Stimulated activated CD4-positive, alpha-beta T cell treated with anti-CD3 and anti-CD28 coated beads, Interleukin-4, amount 100 ng/mL, for 48 hours (primary cell): ENCODE data around the gene PARG.
"Not testable (repeated sequence)": the region's sequence is repeated elsewhere in the genome, so short reads cannot be mapped to it uniquely, and the experiment has no call there.

Experiments
- DNase-seq, 2 donors: peaks; one replicate each; pipeline ENCODE4 v3.0.0-alpha.2; 2020; ENCODE audit warnings: low read depth in 2 of 2

Gene PARG

GRCh38 chr10:49903829-49904228 is 38.0 kb downstream of the PARG start:
- not testable (repeated sequence) for DNase-seq

GRCh38 chr10:49900406-49900805 is 41.4 kb downstream of the PARG start:
- not testable (repeated sequence) for DNase-seq

GRCh38 chr10:49899999-49900398 is 41.8 kb downstream of the PARG start:
- DNase-seq = not testable (repeated sequence)

GRCh38 chr10:49890025-49890424 is 51.8 kb downstream of the PARG start:
- not testable (repeated sequence) for DNase-seq

- not testable (repeated sequence) for DNase-seq
Observed at GRCh38 chr10:49884739-49885331, 57.0 kb downstream of the PARG start.

GRCh38 chr10:49883852-49884251 is 58.0 kb downstream of the PARG start:
- not testable (repeated sequence) for DNase-seq

- not testable (repeated sequence) for DNase-seq
Observed at GRCh38 chr10:49882327-49882726, 59.5 kb downstream of the PARG start.

GRCh38 chr10:49872740-49873139 is 69.1 kb downstream of the PARG start:
- not testable (repeated sequence) for DNase-seq

GRCh38 chr10:49871462-49871861 is 70.4 kb downstream of the PARG start:
- not testable (repeated sequence) for DNase-seq

- not testable (repeated sequence) for DNase-seq
Observed at GRCh38 chr10:49859933-49860332, 81.9 kb downstream of the PARG start.

- not testable (repeated sequence) for DNase-seq
Observed at GRCh38 chr10:49858697-49859382, 83.0 kb downstream of the PARG start.

GRCh38 chr10:49849520-49849919 is 92.3 kb downstream of the PARG start:
- not testable (repeated sequence) for DNase-seq

- DNase-seq = no peak
Observed at GRCh38 chr10:49844775-49845595, 96.8 kb downstream of the PARG start.

- DNase-seq = not testable (repeated sequence)
Observed at GRCh38 chr10:49842333-49842628, 99.5 kb downstream of the PARG start.

- DNase-seq = no peak
Observed at GRCh38 chr10:49841615-49842332, 100.1 kb downstream of the PARG start.

- no peak for DNase-seq
Observed at GRCh38 chr10:49837685-49838084, 104.1 kb downstream of the PARG start.

- no peak for DNase-seq
Observed at GRCh38 chr10:49837051-49837478, 104.8 kb downstream of the PARG start.

GRCh38 chr10:49834976-49835375 is 106.9 kb downstream of the PARG start:
- DNase-seq = no peak

- no peak for DNase-seq
Observed at GRCh38 chr10:49834201-49834600, 107.6 kb downstream of the PARG start.

GRCh38 chr10:49833168-49833567 is 108.7 kb downstream of the PARG start:
- no peak for DNase-seq

GRCh38 chr10:49831352-49832035 is 110.3 kb downstream of the PARG start:
- DNase-seq = no peak
